Neural cell (in vitro differentiated cells): ENCODE results near the gene DZIP3. TPM values are rescaled to one million over a fixed set of nuclear protein-coding genes. Genes with fewer than 3 reads are reported as not detected.

Experiments
- H2AFZ ChIP-seq: fragments of 200-600, 300-800 bp; sonication (generic), shearing (Covaris generic); 2 replicates; pipeline ENCODE4 v1.6.0; 2014; ENCODE audit warnings: low read depth, mild to moderate bottlenecking, antibody characterized with exemption, low read length, moderate library complexity
- H3F3A ChIP-seq: fragments of 200-600 bp; shearing (Covaris generic); 2 replicates; pipeline ENCODE4 v1.6.1; 2016; ENCODE audit warnings: mild to moderate bottlenecking, moderate library complexity, mixed read lengths, antibody characterized with exemption, low read length; ENCODE audit not compliant: insufficient read depth, poor library complexity, severe bottlenecking
- H3K27ac ChIP-seq: fragments of 200-600, 300-800 bp; sonication (generic), shearing (Covaris generic); 2 replicates; pipeline ENCODE4 v1.5.1; 2014; ENCODE audit warnings: mild to moderate bottlenecking, low read length, moderate library complexity
- H3K27me3 ChIP-seq: fragments of 300-800, 200-600 bp; sonication (generic), shearing (Covaris generic); 2 replicates; pipeline ENCODE4 v1.6.0; 2014; ENCODE audit warnings: mild to moderate bottlenecking, low read depth, low read length, moderate library complexity; ENCODE audit not compliant: insufficient read depth
- H3K36me3 ChIP-seq: fragments of 300-800, 200-600 bp; sonication (generic), shearing (Covaris generic); 2 replicates; pipeline ENCODE4 v1.5.1; 2014; ENCODE audit warnings: mild to moderate bottlenecking, antibody characterized with exemption, low read length, moderate library complexity; ENCODE audit not compliant: insufficient read depth
- H3K4me2 ChIP-seq: fragments of 300-800, 200-600 bp; sonication (generic), shearing (Covaris generic); 2 replicates; pipeline ENCODE4 v1.6.0; 2014; ENCODE audit warnings: mild to moderate bottlenecking, low read length
- H3K4me3 ChIP-seq: fragments of 300-800, 200-600 bp; sonication (generic), shearing (Covaris generic); 2 replicates; pipeline ENCODE4 v1.5.1; 2014; ENCODE audit warnings: mild to moderate bottlenecking, low read length, moderate library complexity
- H3K79me2 ChIP-seq: fragments of 200-600 bp; shearing (Covaris generic); replicated peaks from 2 replicates; pipeline ENCODE4 v1.6.0; 2014; ENCODE audit warnings: mild to moderate bottlenecking, low read length, moderate library complexity; ENCODE audit not compliant: insufficient read depth
- H3K9ac ChIP-seq: fragments of 300-800, 200-600 bp; sonication (generic), shearing (Covaris generic); 2 replicates; pipeline ENCODE4 v1.6.1; 2016; ENCODE audit warnings: mild to moderate bottlenecking, low read length, mixed read lengths
- H3K9me2 ChIP-seq: fragments of 200-600 bp; shearing (Covaris generic); 2 replicates; pipeline ENCODE4 v1.6.1; 2016; ENCODE audit warnings: mild to moderate bottlenecking, low read length, mixed read lengths; ENCODE audit not compliant: insufficient read depth
- H3K9me3 ChIP-seq: fragments of 200-600, 300-800 bp; sonication (generic), shearing (Covaris generic); 2 replicates; pipeline ENCODE4 v1.6.1; 2016; ENCODE audit warnings: mild to moderate bottlenecking, mixed run types, low read length, moderate library complexity, mixed read lengths
- H4K20me1 ChIP-seq: fragments of 200-600 bp; shearing (Covaris generic); 2 replicates; pipeline ENCODE4 v1.6.1; 2016; ENCODE audit warnings: mild to moderate bottlenecking, mixed run types; ENCODE audit not compliant: insufficient read depth
- CTCF ChIP-seq: fragments of 450-650 bp; IDR thresholded peaks from 2 replicates; pipeline ENCODE4 v1.5.1; 2014; ENCODE audit warnings: antibody characterized with exemption, mild to moderate bottlenecking, moderate library complexity; ENCODE audit not compliant: poor library complexity, severe bottlenecking
- EP300 ChIP-seq: fragments of 450-650 bp; conservative IDR thresholded peaks from 2 replicates; pipeline ENCODE4 v1.6.1; 2014; ENCODE audit warnings: antibody characterized with exemption, mild to moderate bottlenecking, moderate library complexity; ENCODE audit not compliant: poor library complexity, severe bottlenecking
- EZH2 ChIP-seq: fragments of 200-600, 300-800 bp; shearing (Covaris generic), sonication (generic); IDR thresholded peaks from 2 replicates; pipeline ENCODE4 v1.6.1; 2014; ENCODE audit warnings: antibody characterized with exemption, low read length, borderline replicate concordance, mild to moderate bottlenecking; ENCODE audit not compliant: insufficient read depth, poor library complexity, severe bottlenecking
- MXI1 ChIP-seq: fragments of 450-650 bp; conservative IDR thresholded peaks from 2 replicates; pipeline ENCODE4 v1.6.1; 2014; ENCODE audit warnings: antibody characterized with exemption, mild to moderate bottlenecking; ENCODE audit not compliant: poor library complexity, severe bottlenecking
- RAD21 ChIP-seq: fragments of 450-650 bp; conservative IDR thresholded peaks from 2 replicates; pipeline ENCODE4 v1.6.1; 2014; ENCODE audit warnings: antibody characterized with exemption, mild to moderate bottlenecking, moderate library complexity
- REST ChIP-seq: IDR thresholded peaks from 2 replicates; pipeline ENCODE4 v1.6.1; 2012; ENCODE audit warnings: borderline replicate concordance
- SMC3 ChIP-seq: fragments of 450-650 bp; conservative IDR thresholded peaks from 2 replicates; pipeline ENCODE4 v1.6.1; 2014; ENCODE audit warnings: antibody characterized with exemption, mild to moderate bottlenecking, moderate library complexity; ENCODE audit not compliant: poor library complexity
- TAF1 ChIP-seq: IDR thresholded peaks from 2 replicates; pipeline ENCODE4 v1.6.1; 2012; ENCODE audit warnings: low read depth
- polyA plus RNA-seq: library from polyadenylated mRNA; depleted of rRNA; stranded (reverse); fragments of >200 nt; gene quantifications from 2 replicates; pipeline ENCODE4 v1.2.3, GENCODE V29; 2014

The DZIP3 gene
- polyA plus RNA-seq, 1 donor from 2014 or later: 52.5 TPM

GRCh38 chr3:108578064-108578463 is 11.5 kb upstream of the DZIP3 start:
- Histone ChIP-seq H4K20me1 (no peaks in the 10 kb centered on the region), H3K27me3 (no peaks in the 10 kb centered on the region), H3K4me3 (no peak overlapping the region), H3K9me2 (no peaks in the 10 kb centered on the region), H3K79me2 (no peaks in the 10 kb centered on the region), H3K9ac (no peak overlapping the region), H3F3A (no peaks in the 10 kb centered on the region), H3K27ac (no peak overlapping the region), H2AFZ (no peak overlapping the region), H3K4me2 (no peak overlapping the region), H3K36me3 (no peaks in the 10 kb centered on the region), H3K9me3 (no peaks in the 10 kb centered on the region)
- TF ChIP-seq REST (no peak), CTCF (no peak), EZH2 (no peak), RAD21 (no peak), TAF1 (no peak), EP300 (no peak), MXI1 (no peak), SMC3 (no peak)

GRCh38 chr3:108588601-108589000 is 921 bp upstream of the DZIP3 start:
- H3K4me2 ChIP-seq: peak overlapping the region; percentile 63

More at GRCh38 chr3:108588601-108589000, 921 bp upstream of the DZIP3 start:
- H3K36me3 ChIP-seq: no peaks in the 10 kb centered on the region
- H3K9me3 ChIP-seq: no peaks in the 10 kb centered on the region
- H3K9me2 ChIP-seq: no peaks in the 10 kb centered on the region
- peaks cover 63% of the 10 kb centered on the region for H3K79me2 ChIP-seq
- TF ChIP-seq TAF1 (no peak), RAD21 (no peak), MXI1 (no peak), CTCF (no peak), EP300 (no peak)
- H3K9ac ChIP-seq: peak overlapping the region; percentile 91
- H4K20me1 ChIP-seq: no peaks in the 10 kb centered on the region
- H2AFZ ChIP-seq: no peak overlapping the region
- no peak overlapping the region for H3K27ac ChIP-seq
- H3F3A ChIP-seq: no peaks in the 10 kb centered on the region
- no peaks in the 10 kb centered on the region for H3K27me3 ChIP-seq
- peak overlapping the region; percentile 80 for H3K4me3 ChIP-seq
